Measurements from ENCODE around the gene SART3.
"Not testable (repeated sequence)": the region's sequence is repeated elsewhere in the genome, so short reads cannot be mapped to it uniquely, and the experiment has no call there.

SART3 gene

GRCh38 chr12:108578813-108579212 lies 17.8 kb upstream of the SART3 start:
- no peak for FAIRE-seq

- no peak for FAIRE-seq
These were observed 17.3 kb upstream of the SART3 start for GRCh38 chr12:108578264-108578663.

GRCh38 chr12:108577458-108577857 lies 16.5 kb upstream of the SART3 start:
- no peak for FAIRE-seq

- no peak for FAIRE-seq
These were observed 15.8 kb upstream of the SART3 start for GRCh38 chr12:108576660-108577234.

GRCh38 chr12:108575199-108575912 lies 14.4 kb upstream of the SART3 start:
- no peak for FAIRE-seq

GRCh38 chr12:108574276-108574675 lies 13.3 kb upstream of the SART3 start:
- not testable (repeated sequence) for FAIRE-seq

- FAIRE-seq: no peak
These were observed 12.3 kb upstream of the SART3 start for GRCh38 chr12:108573317-108573716.

- no peak for FAIRE-seq
These were observed 11.3 kb upstream of the SART3 start for GRCh38 chr12:108572166-108572790.

- no peak for FAIRE-seq
These were observed 10.7 kb upstream of the SART3 start for GRCh38 chr12:108571609-108572165.

GRCh38 chr12:108570743-108571608 lies 10.0 kb upstream of the SART3 start:
- FAIRE-seq: no peak

GRCh38 chr12:108568338-108569154 lies 7.6 kb upstream of the SART3 start:
- FAIRE-seq: no peak

- FAIRE-seq: no peak
These were observed 6.7 kb upstream of the SART3 start for GRCh38 chr12:108567406-108568337.

- no peak for FAIRE-seq
These were observed 5.5 kb upstream of the SART3 start for GRCh38 chr12:108566452-108566851.

- no peak for FAIRE-seq
These were observed 5.0 kb upstream of the SART3 start for GRCh38 chr12:108565976-108566375.

- no peak for FAIRE-seq
These were observed 4.2 kb upstream of the SART3 start for GRCh38 chr12:108565146-108565545.

GRCh38 chr12:108564724-108565123 lies 3.8 kb upstream of the SART3 start:
- no peak for FAIRE-seq

- FAIRE-seq: no peak
These were observed 2.8 kb upstream of the SART3 start for GRCh38 chr12:108563804-108564151.

- no peak for FAIRE-seq
These were observed 2.3 kb upstream of the SART3 start for GRCh38 chr12:108563136-108563803.

- FAIRE-seq: no peak
These were observed 1.6 kb upstream of the SART3 start, which contains the start of gene ISCU for GRCh38 chr12:108562348-108563135. TSS of gene ISCU (plus strand) at chr12:108562596. CDS start at chr12:108562623, 27 bp downstream.
